NCI-H1417 (cell line): ENCODE results near the gene RELN.
"Not testable (repeated sequence)": the region's sequence is repeated elsewhere in the genome, so short reads cannot be mapped to it uniquely, and the experiment has no call there.

ENCODE experiments used
- DNase-seq, 3 experiments: peaks; one replicate each; lab custom pipeline; 2025; lab: John Stamatoyannopoulos, UW

The RELN gene

DNA sequence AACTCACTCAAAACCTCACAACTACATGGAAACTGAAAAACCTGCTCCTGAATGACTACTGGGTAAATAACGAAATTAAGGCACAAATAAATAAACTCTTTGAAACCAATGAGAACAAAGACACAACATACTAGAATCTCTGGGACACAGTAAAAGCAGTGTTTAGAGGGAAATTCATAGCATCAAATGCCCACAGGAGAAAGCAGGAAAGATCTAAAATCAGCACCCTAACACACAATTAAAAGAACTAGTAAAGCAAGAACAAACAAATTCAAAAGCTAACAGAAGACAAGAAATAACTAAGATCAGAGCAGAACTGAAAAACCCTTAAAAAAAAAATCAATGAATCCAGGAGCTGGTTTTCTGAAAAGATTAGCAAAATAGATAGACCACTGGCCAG, 202.4 kb downstream of the RELN start:
- not testable (repeated sequence) for DNase-seq

DNA sequence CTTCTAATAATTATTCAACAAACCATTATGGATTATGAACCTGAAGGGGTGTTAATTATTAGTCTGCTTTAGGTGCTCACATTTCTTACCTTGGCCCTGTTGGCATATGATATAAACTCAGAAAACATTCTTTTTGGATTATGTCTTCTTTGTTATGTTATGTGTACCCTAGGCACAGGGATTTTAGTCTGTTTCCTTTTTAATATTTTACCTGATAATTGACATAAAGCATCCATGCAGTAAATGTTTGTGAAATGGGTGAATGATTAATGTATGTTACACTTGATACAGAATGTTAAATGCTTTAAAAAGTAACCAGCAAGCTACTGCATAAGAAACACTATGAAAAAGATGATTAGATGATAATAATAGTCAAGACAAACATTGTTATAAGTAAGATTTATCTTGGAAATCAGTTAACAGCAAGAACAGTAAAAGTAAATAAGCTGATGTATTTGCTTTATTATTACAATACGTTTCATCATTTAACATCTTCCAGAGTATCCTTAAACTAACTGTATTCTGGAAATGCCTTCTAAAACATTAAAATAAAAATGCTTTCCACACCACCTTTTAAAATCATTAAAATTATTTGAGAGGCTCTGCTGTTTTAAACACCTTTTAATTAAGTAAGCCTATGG, 204.7 kb downstream of the RELN start:
- DNase-seq: no peak

DNA sequence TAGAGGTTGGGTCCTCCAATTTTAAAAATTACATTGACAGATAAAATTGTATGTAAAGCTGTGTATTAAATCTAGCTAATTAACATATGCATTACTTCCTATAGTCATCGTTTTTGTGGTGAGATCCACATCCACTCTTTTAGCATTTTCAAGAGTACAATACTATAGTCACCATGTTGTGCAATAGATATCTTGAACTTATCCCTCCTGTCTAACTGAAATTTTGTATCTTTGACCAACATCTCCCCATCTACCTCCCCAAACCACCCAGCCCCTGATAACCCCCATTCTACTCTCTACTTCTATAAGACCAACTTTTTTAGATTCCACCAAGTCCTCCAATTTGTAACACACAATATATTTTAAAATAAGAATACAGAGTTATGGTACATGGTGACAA, 208.0 kb downstream of the RELN start:
- no peak for DNase-seq

DNA sequence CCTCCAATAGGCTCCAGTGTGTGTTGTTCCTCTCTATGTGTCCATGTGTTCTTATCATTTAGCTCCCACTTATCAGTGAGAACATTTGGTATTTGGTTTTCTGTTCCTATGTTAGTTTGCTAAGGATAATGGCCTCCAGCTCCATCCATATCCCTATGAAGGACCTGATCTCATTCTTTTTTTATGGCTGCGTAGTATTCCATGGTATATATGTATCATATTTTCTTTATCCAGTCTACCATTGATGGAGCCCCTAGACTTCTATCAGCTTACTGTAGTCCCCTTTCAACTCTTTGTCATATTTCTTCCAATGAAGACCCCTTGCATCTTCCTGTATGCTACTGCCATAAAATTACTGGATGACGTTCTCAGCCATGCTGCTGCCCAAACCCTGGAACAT, 208.9 kb downstream of the RELN start:
- DNase-seq: not testable (repeated sequence)

DNA sequence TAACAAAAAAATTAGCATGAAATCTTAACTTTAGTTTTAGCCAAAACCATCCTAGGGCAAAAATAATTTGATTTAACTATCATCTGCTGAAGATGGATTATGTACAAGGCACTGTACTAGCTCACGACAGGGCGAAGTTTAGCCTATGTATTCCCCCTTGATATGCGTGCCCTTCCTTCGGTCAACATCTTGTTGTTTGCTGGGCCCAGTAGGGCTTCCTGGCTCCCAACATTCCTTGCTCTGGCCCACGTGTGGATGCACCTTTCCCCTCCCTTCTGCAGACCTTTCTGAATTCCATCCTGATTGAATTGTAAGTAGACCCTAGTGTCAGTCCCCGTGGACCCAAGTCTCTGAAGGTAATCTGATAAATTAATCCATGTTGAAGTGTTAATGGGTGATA, 212.0 kb downstream of the RELN start:
- DNase-seq: no peak

DNA sequence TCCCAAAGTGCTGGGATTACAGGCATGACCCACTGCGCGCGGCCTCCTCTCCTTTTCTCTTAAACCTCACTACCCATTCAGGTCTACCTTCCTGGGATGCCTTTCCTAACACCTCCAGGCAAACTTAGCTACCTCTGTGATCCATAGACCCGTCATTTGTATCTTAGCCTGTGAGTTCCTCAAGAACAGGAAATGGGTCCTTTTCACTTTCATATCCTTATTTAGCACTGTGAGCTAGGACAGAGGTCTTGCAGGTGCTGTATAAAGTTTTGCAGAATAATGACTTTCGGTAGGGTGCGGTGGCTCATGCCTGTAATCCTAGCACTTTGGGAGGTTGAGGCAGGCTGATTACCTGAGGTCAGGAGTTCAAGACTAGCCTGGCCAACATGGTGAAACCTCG, 215.7 kb downstream of the RELN start:
- no peak for DNase-seq

DNA sequence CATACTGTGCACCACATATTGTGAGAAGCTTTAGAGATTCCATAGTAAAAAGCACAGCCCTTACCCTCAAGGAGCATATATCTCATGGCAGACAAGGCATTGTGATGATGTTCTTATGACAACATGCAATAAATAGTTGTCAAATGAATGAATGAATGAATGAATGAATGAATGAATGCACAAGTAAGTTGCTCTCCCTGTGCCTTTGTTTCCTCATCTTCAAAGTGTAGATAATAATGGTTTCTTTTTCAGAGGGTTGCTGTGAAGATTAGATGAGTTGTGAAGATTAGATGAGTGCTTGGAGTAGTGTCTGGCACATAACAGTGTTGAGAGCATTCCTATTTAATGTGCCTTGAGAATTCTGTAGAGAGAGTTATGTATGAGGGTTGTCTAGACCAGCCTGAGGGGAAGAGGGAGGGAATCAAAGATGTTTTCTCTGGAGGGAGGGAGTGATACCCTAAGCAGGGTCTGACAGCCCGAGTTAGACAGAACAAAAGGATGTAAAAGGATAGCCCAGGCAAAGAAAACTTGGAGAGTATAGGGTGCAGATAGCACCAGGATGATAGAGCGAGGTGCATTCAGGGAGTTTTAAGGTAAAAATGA, 217.2 kb downstream of the RELN start:
- DNase-seq: no peak

DNA sequence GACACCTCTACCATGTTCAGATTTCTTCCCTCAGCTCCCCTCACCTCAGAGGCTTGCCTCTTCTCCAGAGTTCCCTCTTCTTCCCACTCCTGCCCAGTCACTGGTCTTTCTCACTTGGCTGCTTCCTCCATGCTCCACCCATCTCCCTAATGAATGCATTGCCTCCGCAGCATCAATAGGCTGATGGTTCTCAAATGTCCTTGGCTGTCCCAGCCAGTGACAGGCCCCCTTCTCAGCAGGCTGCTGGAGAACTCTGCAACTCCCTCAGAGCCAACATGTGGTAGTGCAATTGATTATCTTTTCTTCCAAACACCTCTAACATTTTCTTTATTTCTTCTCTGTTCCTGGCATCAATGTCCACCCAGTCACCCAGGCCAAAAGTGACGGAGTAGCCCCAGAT, 218.2 kb downstream of the RELN start:
- no peak for DNase-seq

DNA sequence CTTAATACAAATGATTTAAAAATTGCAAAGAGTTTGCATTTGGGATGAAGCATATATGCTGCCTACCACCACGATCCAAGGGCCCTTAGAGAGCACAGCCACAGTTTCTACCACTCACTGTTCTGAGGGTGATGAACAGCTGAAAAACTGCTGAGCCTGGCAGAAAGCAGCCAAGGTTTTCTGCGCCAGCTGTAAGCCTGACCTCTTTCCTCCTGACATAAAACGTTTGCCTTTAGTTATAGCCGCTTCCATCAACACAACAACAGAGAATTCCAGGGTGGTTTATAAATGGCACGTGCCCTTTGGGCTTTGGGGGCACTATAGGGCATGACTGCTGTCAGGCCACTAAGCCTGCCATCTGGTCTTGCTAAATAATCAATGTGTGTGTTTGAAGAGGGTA, 222.8 kb downstream of the RELN start:
- DNase-seq: no peak

DNA sequence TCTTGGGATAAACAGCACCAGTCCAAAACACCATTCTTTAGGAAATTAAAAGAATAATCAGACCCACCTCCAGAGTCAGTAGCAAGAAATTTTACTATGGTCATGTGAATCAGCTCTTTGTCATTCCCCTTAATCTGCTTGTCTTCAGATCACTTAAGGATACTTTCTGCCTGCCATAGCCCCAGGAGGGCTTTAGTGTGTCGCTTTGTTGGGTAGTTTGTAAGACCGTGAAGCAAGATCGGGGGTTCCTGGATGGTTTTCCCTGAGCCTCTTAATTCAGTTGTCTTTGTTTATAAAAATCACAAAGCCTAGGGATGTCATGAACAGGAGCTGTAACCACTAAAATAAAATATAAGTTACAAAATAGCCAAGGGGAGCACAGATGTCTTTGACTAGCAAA, 223.6 kb downstream of the RELN start:
- DNase-seq: no peak

DNA sequence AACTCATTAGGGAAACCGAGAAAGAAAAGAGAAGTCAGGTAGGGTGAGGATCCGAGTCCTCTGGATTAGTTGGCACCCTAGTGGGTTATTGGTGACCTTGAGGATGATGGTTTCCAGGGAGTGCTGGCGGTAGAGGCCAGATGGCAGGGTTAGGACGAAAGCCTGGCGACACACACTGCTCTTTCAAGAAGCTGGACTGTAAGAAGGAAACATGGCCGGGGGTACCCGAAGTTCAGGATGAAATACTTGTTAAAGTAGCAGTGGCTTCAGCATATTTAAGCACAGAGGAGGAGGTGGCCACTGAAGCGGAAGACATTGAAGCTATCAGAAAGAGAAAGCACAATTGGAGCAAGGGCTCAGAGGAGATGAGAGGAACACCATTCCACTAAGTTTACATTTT, 224.6 kb downstream of the RELN start:
- no peak for DNase-seq

DNA sequence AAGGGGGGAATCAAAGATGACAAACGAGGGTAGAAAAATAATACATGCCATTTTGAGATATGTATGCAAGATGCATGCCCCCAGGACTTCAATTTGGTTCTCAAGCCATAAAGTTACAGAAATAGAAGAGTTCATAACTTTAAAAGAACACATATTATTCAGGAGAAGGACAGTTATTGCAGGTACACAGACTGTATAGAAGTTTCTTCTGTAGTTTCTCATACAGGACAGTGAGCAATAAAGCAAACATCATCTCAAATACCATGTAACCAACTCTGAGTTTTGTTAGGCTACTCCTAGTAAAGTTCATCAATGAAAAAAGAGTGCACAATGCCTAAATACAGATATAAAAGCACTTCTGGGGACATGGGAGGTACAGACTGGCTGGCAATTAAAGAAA, 226.6 kb downstream of the RELN start:
- DNase-seq: no peak

DNA sequence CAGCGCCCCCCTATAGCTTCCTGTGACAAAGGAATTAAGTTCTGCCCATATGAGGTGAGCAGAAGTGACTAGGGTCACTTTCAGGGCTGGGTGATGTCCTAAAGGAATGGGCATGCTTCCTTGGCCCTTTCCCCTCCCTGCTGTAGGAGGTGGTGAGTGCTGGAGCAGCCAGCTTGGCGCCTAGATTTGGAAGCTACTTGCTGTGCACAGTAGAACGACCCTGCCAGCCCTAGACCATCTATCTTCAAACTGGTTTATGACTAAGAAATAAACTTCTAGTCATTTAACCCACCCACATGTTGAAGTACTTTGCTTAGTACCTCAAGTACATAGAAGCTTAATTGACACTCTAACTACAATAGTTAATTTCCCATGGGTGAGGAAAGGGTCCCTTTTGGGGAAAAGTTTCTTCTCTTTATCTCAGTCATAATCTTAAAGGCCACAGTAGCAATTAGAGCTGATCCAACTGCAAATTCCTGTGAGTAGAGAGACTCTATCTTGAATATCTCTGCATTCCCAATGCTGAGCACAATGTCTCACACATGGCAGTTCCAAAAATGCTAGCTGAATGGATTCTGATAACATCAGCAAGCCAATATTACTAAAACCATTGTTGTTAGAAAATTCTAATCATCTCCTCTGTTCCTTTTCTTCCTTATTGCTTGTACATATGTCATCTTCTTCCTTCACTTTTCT, 227.2 kb downstream of the RELN start:
- no peak for DNase-seq

DNA sequence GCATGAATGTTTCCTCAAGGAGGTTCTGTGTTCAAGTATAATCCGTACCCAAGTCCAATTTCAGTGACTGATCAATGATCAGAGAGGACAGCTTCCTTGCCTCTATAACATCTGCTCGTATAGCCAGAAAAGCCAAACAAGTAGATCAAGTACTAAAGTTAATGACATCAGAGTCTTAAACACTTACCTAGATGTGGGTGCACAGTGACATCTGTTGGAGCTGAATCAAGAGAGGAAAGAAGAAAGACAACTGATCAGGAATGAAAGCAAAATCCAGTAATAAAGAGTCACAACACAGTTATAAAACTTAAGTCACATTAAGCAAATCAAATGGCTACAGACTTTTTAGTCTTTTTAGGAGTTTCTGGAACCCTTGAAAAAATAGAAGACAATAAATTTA, 236.5 kb downstream of the RELN start:
- peak; percentile 2 to 56 (median 3) for DNase-seq

DNA sequence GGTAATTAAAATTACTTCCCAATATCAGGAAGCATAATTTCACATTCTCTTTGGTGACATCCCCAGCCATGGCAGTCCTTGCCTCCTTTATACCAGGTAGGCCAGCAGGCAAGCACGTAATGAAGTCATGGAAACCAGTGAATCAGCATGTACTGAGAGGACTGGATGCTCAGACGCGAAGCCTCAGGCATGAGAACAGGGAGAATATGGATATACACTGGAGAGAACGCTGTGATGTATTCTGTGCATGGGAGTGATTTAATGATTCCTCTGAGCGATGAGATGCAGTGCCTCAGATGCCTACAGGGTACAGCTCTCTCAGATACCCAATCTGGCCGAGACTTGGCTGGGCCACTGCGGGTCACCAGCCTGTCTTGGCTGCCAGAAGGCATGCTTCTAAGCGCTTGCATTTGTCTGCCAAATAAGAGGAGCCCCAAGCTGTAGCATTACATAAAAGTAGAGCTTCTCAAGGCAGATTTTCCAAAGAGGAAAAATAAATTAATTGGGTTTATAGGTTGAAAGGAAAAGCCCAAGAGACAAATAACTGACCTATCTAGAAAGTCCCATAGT, 238.1 kb downstream of the RELN start:
- DNase-seq: no peak

DNA sequence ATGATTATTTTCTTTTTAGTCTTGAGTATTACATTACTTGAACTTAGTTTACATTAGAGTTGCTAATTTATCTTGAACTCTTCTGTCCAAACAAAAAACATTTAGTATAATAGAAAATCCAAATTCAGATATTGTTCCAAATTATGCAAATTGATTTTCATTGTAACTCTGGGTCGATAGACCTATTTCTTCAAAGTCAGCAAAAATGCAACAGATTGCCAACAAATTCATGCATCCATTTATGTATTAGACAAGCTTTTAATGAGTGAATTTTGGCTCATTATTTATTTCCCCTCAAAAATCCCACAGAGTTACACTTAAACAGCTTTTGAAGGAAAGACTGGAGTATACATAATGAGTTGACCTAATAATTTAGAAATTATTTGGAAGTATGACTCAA, 240.8 kb downstream of the RELN start:
- DNase-seq: no peak

DNA sequence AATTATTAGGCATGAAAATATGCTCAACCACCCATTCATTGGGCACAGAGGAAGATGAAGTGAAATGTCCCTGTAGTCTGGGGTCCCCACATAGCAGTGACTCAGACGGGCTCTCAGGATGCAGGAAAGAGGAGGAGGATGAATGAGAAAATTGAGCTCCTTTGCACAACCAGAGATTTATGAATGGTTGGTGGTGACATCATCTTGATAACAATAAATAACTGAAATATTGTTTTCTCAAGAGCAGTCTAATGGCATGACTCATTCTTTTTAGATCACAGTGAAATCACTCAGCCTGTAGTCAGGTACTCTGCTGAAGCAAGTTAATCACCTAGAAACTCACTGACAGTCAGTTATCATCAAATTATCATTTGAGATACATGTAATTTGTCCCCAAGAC, 254.1 kb downstream of the RELN start:
- peak in 1 of 3 experiments; percentile 38 for DNase-seq

DNA sequence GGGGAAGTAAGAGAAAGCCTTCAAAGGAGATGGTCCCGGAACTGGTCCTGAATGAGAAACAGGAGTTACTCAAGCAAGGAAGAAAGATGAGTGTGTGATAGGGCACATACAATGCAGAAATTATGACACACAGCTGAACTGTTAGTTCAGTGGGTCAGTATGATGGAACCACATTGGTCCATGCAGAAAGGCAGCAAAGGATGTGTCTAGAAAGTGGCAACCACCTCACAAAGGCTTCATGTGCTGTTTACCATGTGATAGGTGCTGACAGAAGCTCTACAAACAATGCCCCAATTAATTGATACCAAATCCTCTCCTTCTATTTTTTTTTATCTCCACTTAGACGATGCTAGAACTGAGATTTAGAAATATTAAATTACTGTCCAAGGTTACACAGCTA, 258.3 kb downstream of the RELN start:
- DNase-seq: no peak

DNA sequence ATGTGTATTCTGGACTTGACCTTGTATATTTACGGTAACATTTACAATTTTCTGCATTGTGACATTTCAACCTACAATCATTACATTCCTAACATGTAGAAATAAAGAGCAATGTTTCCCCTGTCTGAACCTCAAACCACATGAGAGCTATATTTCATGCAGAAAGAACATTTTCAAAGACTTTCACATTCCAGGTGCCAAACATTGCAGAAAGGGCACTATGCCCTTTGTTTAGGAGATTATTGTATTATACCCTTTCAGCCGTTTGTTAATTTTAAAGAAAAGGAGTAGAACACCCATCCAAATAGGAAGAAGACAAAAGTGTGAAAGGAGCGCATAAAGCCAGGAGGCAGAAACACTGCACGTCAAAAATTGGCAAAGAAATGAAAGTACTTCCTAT, 260.4 kb downstream of the RELN start:
- no peak for DNase-seq

DNA sequence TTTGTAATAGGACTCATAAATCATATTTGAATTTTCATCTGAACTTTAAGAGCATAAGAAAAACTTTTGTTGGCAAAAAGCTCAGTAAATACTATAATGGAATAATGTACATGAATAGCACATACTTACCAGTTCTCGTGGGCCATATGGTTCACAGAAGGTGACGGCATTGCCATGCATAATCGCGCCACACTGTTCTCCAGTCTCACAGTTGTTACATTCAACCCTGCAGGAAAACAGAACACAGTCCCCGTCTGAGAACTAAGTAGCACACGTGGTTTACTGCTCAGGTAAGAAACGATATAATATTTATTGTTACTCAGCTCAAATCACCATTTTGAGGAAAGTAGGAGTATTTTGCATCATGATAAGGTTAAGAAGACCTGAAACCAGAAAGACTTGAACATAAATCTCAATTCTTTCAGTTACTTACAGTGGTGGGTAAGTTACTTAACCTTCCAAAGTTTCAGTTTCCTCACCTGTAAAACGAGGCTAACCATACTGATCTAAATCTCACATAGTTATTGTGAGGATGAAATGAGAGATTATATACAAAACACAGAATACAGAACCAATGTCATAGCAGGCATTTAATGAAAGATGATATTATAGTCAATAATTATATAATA, 261.4 kb downstream of the RELN start:
- no peak for DNase-seq

DNA sequence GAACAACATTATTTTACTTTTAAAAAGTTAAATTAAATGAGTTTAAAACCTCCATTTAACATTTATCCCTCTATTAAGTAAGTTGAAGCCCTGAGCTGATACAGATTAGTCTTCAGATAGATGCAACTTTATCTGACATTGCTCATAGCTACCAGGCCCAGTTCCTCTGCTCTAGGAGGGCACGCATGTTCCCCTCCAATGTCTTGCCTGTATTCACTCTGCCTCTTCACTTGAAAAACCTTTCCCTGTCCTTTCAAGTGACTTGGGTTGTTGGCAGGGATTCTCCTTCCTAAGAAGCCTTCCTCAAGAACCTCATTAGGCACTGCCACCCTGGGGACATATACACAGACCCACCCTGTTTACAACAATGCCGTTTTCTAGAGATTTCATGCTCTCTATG, 270.4 kb downstream of the RELN start:
- no peak for DNase-seq

DNA sequence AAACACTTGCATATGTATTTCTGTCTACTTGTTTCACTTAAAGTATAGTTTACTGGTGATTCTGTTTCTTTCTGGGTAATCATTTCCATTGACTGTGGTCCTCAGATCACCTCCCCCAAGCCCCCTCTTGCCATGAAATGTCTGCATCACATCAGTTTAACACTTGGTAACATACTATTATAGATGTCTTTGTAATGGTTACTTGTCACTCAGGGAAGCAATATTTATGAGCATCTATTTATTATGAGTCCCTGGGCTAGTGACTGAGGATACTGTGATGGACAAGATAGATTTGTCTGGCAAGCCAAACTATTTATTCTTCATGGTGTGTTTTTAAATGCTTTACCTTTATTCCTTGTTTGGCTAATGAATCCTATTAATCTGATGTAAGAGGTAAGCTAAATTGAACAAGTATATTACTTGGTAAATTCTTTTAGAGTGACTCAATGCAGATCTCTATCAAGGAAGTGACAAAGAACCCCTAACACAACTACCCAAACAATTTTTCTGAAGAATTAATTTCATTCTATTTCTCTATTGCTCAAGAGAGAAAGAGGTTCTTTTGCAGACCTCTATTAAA, 270.9 kb downstream of the RELN start:
- peak in 2 of 3 experiments; percentile 22 to 70 for DNase-seq
